HuH-7.5 (cell line): ENCODE measurements around the gene IFNLR1.
A peak's percentile ranks its signal among the peaks of the same experiment; 100 is the strongest.
"Not testable (repeated sequence)": the region's sequence is repeated elsewhere in the genome, so short reads cannot be mapped to it uniquely, and the experiment has no call there.

Experiments used
- DNase-seq: peaks from one replicate; pipeline ENCODE4 v3.0.0; 2011; ENCODE audit warnings: low spot score

The IFNLR1 gene

GRCh38 chr1:24186993-24187790 is at the start of gene IFNLR1:
Gene IFNLR1 (minus strand): TSS chr1:24187289. CDS start chr1:24187248, 41 bp downstream.
- DNase-seq = peak; percentile 69

DNA sequence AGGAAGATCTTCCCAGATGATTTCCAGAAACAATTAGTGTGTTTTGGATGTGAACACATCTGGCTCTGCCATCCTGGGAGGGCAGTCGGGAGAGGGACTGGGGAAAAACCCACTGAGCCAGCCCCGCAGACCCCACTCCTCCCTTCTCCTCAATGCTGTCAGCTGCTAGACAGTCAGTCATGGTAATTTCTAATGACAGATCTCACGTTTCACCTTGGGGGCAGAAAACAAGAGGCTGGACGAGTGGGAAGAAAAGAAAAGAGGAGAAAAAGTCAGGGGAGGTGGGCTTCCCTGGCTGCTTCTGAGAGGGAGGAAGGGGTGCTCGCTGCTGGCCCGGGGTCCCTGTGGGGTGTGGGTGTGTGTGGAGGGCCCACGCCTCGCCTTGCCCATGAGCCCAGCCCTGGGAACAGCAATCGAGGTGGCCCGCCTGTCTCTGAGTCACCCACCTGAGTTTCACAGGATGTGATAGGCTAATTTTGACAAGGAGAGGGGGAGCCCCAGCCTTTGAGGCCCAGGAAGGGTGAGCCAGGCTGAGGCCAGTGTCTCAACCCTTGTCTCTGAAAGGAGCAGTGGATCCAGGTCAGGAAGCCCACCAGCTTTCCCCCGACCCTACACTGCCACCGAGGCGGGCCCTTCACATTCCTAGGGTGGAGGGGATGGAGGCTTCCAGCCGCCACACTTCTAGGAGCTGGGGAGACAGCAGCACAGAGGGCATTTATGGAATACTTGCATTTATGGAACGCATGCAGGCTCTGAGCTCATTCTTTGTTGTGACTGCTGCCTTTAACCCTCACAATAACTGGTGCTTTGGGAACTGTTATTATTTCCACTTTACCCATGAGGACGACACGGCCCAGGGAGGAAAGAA is 49.1 kb upstream of the IFNLR1 start:
- no peak for DNase-seq

DNA sequence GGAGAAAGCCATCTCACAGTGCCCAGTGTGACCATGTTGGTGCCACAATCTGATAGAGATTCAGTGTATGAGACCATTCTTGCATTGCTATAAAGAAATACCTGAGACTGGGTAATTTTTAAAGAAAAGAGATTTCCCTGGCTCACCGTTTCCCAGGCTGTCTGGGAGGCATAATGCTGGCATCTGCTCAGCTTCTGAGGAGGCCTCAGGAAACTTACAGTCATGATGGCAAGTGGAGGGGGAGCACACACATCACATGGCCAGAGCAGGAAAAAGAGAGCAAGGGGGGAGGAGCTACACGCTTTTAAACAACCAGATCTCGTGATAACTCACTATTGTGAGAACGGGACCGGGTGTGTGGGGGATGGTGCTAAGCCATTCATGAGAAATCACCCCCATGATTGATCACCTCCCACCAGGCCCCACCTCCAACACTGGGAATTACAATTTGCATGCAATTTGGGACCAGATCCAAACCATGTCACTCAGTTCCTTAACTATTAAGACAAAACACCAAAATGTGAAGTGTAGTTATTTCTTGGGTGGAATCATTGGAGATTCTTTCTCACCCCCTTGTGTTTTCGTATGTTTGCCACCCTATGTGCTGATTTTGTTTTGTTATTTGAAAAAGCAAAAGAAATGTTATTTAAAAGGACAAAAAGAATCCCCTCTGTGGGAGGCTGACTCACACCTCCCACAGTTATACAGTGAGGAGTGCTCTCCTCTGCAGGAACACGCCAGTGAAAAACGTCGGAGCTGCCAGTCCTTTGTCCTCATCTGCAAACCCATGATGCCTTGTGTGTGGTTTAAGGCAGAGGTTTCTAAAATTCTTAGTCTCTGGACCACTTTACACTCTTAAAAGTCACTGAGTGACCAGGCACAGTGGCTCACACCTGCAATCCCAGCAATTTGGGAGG is 46.9 kb upstream of the IFNLR1 start:
- DNase-seq = no peak

GRCh38 chr1:24231701-24232100 is 44.6 kb upstream of the IFNLR1 start:
- no peak for DNase-seq

GRCh38 chr1:24228311-24228710 is 41.2 kb upstream of the IFNLR1 start:
- no peak for DNase-seq

DNA sequence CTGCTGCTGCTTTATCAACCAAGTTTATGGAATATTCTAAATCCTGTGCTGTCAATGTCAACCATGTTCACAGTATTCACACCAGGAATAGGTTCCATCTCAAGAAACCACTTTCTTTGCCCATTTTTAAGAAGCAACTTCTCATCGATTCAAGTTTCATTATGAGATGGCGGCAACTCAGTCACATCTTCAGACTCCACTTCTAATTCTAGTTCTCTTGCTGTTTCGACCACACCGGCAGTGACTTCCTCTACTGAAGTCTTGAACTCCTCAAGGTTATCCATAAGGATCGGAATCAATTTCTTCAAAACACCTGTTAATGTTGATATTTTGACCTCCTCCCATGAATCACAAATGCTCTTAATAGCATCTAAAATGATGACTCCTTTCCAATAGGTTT is 39.7 kb upstream of the IFNLR1 start:
- no peak for DNase-seq

DNA sequence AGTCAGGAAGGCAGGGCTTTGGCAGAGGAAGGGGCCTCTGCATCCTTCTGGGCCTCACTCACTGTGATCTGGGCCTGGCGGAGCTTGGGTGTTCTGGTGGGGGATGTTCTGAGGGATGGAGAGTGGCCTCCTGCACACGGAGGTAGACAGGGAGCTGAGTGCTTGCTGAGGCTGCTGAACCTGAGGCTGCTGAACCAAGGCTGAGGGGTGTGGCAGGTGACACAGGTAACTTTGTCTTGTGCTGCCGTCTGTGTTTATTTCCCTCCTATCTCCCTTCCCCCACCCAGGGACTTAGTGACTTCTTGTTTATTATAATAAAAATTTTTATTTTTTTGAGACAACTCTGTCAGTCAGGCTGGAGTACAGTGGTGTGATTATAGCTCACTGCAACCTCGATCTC is 37.7 kb upstream of the IFNLR1 start:
- no peak for DNase-seq

DNA sequence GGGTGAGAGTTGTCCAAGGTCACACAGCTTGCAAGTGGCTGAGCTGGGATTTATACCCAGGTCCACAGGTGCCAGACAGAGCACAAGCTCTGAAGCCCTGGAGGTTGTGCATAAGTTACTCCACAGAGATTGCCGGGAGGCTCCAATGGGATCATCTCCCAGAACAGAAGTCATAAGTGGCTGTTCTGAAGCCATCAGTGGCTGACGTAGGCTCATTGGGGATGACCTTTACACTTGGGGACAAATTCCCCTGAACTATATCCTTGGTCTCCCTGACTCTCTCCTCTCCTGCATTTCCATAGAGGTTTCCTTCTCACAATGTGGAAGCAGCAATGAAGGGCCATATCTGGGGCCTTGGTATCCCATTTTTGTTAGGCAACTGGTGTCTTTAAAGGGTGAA is 37.0 kb upstream of the IFNLR1 start:
- no peak for DNase-seq

DNA sequence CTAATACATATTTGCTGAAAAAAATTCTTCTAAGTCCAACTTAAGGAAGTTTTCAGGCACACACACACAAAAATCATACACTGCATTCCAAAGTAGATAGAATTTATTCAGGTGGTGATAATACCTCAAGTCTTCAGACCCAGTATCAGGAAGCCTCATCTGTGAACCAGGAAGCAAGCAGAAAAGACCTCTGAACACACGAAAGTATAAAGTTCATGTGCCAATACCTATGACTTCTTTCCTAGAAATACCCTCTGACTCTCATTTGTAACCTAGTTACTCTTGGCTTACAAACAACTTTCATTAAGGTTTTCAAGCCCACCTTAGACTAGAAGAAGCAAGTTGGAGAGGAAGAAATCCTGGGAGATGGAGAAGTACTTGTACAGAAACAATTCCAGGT is 35.7 kb upstream of the IFNLR1 start:
- no peak for DNase-seq

GRCh38 chr1:24222008-24222605 is 35.0 kb upstream of the IFNLR1 start:
- no peak for DNase-seq

DNA sequence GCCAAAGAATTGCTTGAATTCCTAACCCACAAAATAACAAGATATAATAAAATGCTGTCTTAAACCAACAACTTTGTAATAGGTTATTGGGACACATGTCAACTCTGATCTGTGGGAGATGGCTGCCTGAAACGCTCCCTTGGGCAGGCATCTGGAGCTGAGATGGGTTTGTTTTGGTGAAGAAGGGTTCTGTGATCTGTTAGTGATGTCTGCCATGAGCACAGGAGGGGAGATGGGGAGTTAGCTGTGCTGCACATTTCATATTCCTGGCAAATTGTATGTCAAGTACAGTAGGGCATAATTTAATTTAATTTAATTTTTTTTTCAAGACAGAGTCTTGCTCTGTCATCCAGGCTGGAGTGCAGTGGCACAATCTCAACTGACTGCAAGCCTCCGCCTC is 34.2 kb upstream of the IFNLR1 start:
- DNase-seq = no peak

DNA sequence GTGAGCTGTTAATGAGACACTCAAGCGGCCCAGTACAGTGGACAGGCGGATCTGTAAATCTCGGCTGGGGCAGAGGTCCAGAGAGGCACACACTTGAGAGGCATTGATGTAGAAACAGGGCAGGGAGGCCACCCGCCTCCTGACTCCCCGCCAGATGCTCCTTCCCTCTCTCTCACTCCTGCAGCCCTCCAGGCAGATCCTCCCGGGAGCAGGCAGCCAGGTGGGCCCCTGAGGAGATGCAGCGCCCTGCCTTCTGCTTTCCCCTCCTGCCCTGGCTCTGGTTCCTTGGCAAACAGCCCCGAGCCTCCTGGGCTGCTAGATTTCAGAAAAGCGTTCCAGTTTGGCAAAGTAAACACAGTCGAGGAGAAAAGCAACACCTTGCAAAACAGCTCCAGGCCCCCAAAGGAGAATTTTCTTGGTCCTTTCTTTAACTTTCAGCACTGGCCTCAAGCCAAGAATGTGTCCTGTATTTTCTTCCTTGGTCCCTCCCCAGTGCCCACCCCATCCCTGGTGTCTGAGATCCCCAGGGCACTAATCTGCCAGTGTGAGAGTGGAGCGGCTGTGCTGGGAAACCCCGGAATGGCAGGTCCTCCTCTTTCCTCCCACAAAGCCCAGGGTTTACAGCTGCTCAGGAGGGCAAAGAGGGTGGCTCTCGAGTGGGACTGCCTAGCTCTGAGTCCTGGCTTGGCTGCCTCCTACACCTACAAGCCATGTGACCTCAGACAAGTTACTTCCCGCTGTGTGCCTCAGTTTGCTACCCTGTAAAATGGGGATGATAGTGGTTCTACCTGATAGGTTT is 29.4 kb upstream of the IFNLR1 start:
- no peak for DNase-seq

DNA sequence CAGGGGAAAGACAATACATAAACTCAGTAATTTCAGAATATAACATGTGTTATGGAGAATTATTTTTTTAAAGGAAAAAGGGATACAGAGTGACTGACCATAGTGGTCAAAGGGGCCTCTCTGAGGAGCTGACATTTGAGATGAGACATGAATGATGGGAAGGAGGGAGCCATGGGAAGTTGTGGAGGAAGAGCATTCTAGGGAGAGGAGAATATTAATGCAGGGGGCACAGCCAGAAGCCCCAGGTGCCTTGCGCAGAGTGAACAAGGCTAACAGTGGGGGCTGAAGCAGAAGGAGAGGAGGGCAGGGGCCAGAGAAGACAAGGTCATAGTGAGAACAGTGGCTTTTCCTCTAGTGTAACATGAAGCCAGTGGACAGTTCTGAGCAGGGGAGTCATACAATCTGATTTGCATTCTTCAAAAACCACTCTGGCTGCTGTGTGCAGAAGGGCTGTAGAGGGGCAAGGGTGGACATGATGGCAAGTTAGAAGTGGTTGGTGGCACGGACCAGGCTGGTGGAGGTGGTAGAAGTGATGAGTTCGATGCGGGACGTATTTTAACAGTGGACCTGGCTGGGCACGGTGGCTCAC is 28.2 kb upstream of the IFNLR1 start:
- DNase-seq = no peak

DNA sequence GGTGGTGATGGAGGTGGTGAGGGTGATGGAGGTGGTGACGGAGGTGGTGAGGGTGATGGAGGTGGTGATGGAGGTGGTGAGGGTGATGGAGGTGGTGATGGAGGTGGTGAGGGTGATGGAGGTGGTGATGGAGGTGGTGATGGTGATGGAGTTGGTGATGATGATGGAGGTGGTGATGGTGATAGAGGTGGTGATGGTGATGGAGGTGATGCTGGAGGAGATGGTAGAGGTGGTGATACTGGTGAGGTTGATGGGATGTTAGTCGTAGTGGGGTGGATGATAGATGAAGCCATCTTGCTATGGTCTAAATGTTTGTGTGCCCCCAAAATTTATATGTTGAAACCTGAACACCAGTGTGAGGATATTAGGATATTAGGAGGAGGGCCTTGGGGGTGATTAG is 25.3 kb upstream of the IFNLR1 start:
- DNase-seq = no peak

GRCh38 chr1:24210195-24210627 is 23.1 kb upstream of the IFNLR1 start:
- DNase-seq = peak; percentile 27

DNA sequence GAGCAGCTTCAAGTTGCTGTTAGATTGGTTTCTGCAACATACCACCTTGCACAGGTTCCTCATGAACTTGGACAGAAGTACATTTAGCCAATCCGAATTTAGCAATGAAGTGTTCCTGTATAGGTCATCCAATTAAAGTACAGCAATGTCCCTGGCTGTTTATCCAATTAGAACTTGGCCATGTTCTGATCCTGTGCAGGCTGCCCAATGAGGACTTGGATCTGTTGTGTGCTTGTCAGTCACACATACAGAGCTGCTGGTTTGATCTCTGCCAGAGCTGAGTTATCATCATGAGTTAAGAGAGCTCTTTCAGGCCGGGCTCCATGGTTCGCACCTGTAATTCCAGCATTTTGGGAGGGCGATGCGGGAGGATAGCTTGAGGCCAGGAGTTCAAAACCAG is 22.0 kb upstream of the IFNLR1 start:
- DNase-seq = no peak

GRCh38 chr1:24207709-24208108 is 20.6 kb upstream of the IFNLR1 start:
- no peak for DNase-seq

- DNase-seq = not testable (repeated sequence)
These were observed 20.3 kb upstream of the IFNLR1 start for GRCh38 chr1:24207395-24207687.

GRCh38 chr1:24206516-24207394 is 19.7 kb upstream of the IFNLR1 start:
- DNase-seq = no peak

DNA sequence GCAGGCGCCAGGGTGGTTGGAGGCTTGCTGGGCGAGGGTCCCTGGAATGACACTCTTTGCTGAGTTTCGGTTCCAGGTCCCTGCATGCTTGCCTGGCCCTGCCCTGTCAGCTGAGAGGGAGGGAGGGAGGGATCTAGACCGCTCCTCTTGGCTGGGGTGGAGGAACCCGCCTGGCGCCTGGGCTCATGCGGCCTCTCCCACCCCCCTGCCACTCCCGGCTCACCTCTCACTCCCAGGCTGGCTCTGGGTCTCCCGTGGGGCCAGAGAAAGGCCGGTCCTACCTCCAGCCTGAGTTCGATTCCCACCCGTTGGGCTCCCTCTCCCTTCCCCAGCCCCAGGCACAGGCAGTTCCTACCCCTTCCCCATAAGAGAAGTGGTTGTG is 19.0 kb upstream of the IFNLR1 start:
- no peak for DNase-seq
